Measurements from ENCODE around the gene SNU13.
"Not testable (repeated sequence)": the region's sequence is repeated elsewhere in the genome, so short reads cannot be mapped to it uniquely, and the experiment has no call there.

The SNU13 gene

GRCh38 chr22:41642331-41643110, 46.1 kb downstream of the SNU13 start:
- DNase-seq (ENCODE audit: low read depth, low spot score) = no peak

- DNase-seq (ENCODE audit: low read depth, low spot score) = no peak
These were observed 46.8 kb downstream of the SNU13 start for GRCh38 chr22:41641854-41642253.

- DNase-seq (ENCODE audit: low read depth, low spot score) = no peak
These were observed 49.9 kb downstream of the SNU13 start for GRCh38 chr22:41638748-41639147.

DNA sequence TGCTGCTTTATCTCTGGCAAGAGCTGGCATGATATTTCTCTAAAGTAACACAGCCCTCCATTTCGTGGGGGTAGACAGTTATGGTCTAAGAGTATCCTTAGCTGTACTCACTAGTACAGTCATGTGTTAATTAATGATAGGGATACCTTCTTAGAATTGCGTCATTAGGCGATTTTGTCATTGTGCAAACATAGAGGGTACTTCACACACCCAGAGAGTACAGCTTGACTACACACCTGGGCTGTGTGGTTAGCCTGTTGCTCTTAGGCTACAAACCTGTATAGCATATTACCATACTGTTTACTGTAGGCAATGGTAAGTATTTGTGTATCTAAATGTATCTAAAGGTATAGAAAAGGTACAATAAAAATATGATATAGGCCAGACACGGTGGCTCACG, 50.5 kb downstream of the SNU13 start:
- no peak for DNase-seq (ENCODE audit: low read depth, low spot score)

- not testable (repeated sequence) for DNase-seq (ENCODE audit: low read depth, low spot score)
These were observed 51.0 kb downstream of the SNU13 start for GRCh38 chr22:41637623-41638022.

GRCh38 chr22:41636467-41636866, 52.2 kb downstream of the SNU13 start:
- DNase-seq (ENCODE audit: low read depth, low spot score) = no peak

DNA sequence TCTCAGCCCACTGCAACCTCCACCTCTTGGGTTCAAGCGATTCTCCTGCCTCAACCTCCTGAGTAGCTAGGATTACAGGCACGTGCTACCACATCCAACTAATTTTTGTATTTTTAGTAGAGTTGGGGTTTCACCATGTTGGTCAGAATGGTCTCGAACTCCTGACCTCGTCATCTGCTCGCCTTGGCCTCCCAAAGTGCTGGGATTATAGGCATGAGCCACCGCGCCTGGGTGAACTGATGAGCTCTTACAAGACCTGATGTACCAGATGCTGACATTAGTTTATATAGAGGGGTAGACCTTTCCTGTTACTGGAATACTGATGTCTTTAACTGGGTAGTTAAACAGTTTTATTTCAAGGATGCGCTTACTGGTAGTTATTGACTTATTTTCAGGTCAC, 54.1 kb downstream of the SNU13 start:
- DNase-seq (ENCODE audit: low read depth, low spot score) = not testable (repeated sequence)

DNA sequence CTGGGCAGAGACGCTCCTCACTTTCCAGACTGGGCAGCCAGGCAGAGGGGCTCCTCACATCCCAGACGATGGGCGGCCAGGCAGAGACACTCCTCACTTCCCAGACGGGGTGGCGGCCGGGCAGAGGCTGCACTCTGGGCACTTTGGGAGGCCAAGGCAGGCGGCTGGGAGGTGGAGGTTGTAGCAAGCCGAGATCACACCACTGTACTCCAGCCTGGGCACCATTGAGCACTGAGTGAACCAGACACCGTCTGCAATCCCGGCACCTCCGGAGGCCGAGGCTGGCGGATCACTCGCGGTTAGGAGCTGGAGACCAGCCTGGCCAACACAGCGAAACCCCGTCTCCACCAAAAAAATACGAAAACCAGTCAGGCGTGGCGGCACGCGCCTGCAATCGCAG, 57.1 kb downstream of the SNU13 start:
- DNase-seq (ENCODE audit: low read depth, low spot score) = not testable (repeated sequence)

GRCh38 chr22:41631115-41631514, 57.6 kb downstream of the SNU13 start:
- DNase-seq (ENCODE audit: low read depth, low spot score) = not testable (repeated sequence)

DNA sequence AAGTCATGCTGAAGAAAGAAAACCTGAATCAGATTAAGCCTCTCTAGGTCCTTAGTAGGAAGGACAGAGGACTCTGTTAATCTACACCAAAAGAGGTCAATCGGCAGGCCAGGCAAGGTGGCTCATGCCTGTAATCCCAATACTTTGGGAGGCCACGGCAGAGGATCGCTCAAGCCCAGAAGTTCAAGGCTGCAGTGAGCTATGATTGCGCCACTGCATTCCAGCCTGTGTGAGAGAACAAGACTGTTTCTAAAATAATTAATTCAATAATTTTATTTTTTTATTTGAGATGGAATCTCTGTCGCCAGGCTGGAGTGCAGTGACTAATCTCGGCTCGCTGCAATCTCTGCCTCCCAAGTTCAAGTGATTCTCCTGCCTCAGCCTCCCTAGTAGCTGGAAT, 63.1 kb downstream of the SNU13 start:
- no peak for DNase-seq (ENCODE audit: low read depth, low spot score)
